Measurements from ENCODE around the gene IL18RAP. TPM values are rescaled to one million over a fixed set of nuclear protein-coding genes. Genes with fewer than 3 reads are reported as not detected.

Gene IL18RAP
- total RNA-seq, 1 experiment from 2014 or later = not detected

DNA sequence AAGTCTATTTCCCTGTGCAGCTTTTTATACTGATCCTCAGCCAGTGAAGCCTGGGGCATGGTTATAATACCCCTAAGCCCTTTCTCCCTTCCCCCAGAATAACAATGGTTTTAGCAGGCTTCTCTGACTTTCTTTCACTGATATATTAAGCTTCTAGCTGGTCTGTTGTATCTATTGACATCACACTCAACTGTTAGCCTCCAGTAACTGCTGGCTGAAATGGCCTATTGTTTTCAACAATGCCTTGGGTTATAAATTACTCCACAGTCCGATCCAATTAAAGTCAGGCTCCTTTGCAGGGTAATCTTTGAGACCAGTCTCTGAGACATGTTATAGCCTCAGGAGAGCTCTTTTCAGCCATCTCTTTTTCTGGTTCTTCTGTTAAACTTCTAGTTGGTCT is 47.2 kb downstream of the IL18RAP start:
- no peak for ATAC-seq
- Mint-ChIP-seq H3K27me3 (ENCODE audit: low read depth) (no peaks in the 10 kb centered on the region), H3K27ac (no peak overlapping the region), H3K4me1 (peaks cover 6% of the 10 kb centered on the region), H3K36me3 (peaks cover 4% of the 10 kb centered on the region; the same call in 1 of the 2 replicates), H3K9me3 (peaks cover 19% of the 10 kb centered on the region), H3K4me3 (no peak overlapping the region)
- no peak for DNase-seq (ENCODE audit: low spot score)
- CTCF ChIA-PET = interaction anchor here (0.9 kb wide), 1 partner anchor 229 kb away, joined by 3 read pairs; no protein-coding TSS in a partner anchor
- POLR2A ChIA-PET = no interaction called here
- no peak for TF ChIP-seq ZNF396 (CRISPR knock-in tag; IDR thresholded peaks at IDR 0.05; ENCODE audit: borderline replicate concordance)

DNA sequence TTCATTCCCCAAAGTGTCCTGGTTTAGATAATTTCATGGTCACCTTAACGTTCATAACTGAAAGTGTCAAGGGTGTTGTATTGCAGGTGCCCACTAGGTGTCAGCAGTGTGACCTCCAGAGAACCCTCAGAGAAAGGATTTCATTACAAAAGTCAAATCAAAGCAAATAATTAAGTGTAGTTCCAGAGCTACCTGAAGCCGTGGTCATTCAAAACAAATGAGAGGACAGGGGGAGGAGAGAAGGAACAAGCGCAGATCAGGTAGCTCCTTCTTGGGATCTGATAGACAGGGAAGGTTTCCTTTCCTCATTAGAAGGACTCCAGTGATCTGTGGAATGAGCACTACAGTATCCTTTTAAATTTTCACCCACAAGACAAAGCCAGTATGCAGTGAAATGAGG is 50.1 kb downstream of the IL18RAP start, which contains the start of gene SLC9A4:
Gene SLC9A4 (plus strand): TSS at position 207 of the 400 bp plus-strand sequence. CDS start 534 bp downstream, outside the sequence.
- TF ChIP-seq, protein P1, sequence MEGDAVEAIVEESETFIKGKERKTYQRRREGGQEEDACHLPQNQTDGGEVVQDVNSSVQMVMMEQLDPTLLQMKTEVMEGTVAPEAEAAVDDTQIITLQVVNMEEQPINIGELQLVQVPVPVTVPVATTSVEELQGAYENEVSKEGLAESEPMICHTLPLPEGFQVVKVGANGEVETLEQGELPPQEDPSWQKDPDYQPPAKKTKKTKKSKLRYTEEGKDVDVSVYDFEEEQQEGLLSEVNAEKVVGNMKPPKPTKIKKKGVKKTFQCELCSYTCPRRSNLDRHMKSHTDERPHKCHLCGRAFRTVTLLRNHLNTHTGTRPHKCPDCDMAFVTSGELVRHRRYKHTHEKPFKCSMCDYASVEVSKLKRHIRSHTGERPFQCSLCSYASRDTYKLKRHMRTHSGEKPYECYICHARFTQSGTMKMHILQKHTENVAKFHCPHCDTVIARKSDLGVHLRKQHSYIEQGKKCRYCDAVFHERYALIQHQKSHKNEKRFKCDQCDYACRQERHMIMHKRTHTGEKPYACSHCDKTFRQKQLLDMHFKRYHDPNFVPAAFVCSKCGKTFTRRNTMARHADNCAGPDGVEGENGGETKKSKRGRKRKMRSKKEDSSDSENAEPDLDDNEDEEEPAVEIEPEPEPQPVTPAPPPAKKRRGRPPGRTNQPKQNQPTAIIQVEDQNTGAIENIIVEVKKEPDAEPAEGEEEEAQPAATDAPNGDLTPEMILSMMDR (IDR thresholded peaks at IDR 0.05) = peak; percentile 75
- TF ChIP-seq FOXP4 (CRISPR knock-in tag; IDR thresholded peaks at IDR 0.05) = no peak
- peak; percentile 85 for ATAC-seq
- H3K27ac Mint-ChIP-seq = no peak within 1 kb of the TSS
- H3K36me3 Mint-ChIP-seq = peaks cover 4% of the 10 kb centered on the region; the same call in 1 of the 2 replicates
- H3K4me1 Mint-ChIP-seq = peaks cover 8% of the 10 kb centered on the region
- no peaks in the 10 kb centered on the region; the same call in 1 of the 2 replicates for H3K27me3 Mint-ChIP-seq (ENCODE audit: low read depth)
- peak; percentile 62 for DNase-seq (ENCODE audit: low spot score)
- POLR2A ChIA-PET = no interaction called here
- CTCF ChIA-PET = interaction anchor here (0.5 to 2.1 kb wide), 28 partner anchors 9 to 333 kb away, joined by 3 to 17 read pairs (median 4); no protein-coding TSS in a partner anchor
- H3K4me3 Mint-ChIP-seq = no peak within 1 kb of the TSS
- peaks cover 19% of the 10 kb centered on the region for H3K9me3 Mint-ChIP-seq

- POLR2A ChIA-PET = no interaction called here
- TF ChIP-seq TEAD4 (CRISPR knock-in tag; IDR thresholded peaks at IDR 0.05) (no peak), IRF1 (CRISPR knock-in tag; IDR thresholded peaks at IDR 0.05) (no peak), MAX (CRISPR knock-in tag; IDR thresholded peaks at IDR 0.05) (no peak), ZNF219 (CRISPR knock-in tag; IDR thresholded peaks at IDR 0.05; ENCODE audit: borderline replicate concordance) (no peak), ZNF671 (CRISPR knock-in tag; IDR thresholded peaks at IDR 0.05) (no peak), EMX1 (CRISPR knock-in tag; IDR thresholded peaks at IDR 0.05) (no peak), IRF2 (CRISPR knock-in tag; IDR thresholded peaks at IDR 0.05; ENCODE audit: borderline replicate concordance, low read depth) (no peak), NFYB (CRISPR knock-in tag; conservative IDR thresholded peaks at IDR 0.05; ENCODE audit: low read depth) (no peak), SMAD3 (CRISPR knock-in tag; IDR thresholded peaks at IDR 0.05; ENCODE audit: borderline replicate concordance) (no peak), TP53 (CRISPR knock-in tag; IDR thresholded peaks at IDR 0.05) (no peak), ZNF317 (CRISPR knock-in tag; IDR thresholded peaks at IDR 0.05; ENCODE audit: borderline replicate concordance, low read depth) (no peak), JAZF1 (CRISPR knock-in tag; IDR thresholded peaks at IDR 0.05) (no peak), ESRRA (CRISPR knock-in tag; IDR thresholded peaks at IDR 0.05; ENCODE audit: borderline replicate concordance) (no peak), ZNF396 (CRISPR knock-in tag; IDR thresholded peaks at IDR 0.05; ENCODE audit: borderline replicate concordance) (no peak)
- TF ChIP-seq, protein P2, sequence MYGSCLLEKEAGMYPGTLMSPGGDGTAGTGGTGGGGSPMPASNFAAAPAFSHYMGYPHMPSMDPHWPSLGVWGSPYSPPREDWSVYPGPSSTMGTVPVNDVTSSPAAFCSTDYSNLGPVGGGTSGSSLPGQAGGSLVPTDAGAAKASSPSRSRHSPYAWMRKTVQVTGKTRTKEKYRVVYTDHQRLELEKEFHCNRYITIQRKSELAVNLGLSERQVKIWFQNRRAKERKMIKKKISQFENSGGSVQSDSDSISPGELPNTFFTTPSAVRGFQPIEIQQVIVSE (CRISPR knock-in tag; IDR thresholded peaks at IDR 0.05; ENCODE audit: borderline replicate concordance) = no peak
- TF ChIP-seq, protein P3, sequence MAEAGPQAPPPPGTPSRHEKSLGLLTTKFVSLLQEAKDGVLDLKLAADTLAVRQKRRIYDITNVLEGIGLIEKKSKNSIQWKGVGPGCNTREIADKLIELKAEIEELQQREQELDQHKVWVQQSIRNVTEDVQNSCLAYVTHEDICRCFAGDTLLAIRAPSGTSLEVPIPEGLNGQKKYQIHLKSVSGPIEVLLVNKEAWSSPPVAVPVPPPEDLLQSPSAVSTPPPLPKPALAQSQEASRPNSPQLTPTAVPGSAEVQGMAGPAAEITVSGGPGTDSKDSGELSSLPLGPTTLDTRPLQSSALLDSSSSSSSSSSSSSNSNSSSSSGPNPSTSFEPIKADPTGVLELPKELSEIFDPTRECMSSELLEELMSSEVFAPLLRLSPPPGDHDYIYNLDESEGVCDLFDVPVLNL (CRISPR knock-in tag; IDR thresholded peaks at IDR 0.05; ENCODE audit: borderline replicate concordance, low read depth) = no peak
- peaks cover 4% of the 10 kb centered on the region; the same call in 1 of the 2 replicates for H3K36me3 Mint-ChIP-seq
Measured at GRCh38 chr2:102473631-102474030, 50.7 kb downstream of the IL18RAP start.

More at GRCh38 chr2:102473631-102474030, 50.7 kb downstream of the IL18RAP start:
- CTCF ChIA-PET = interaction anchor here (0.6 to 2.1 kb wide), 26 partner anchors 10 to 332 kb away, joined by 3 to 17 read pairs (median 4); no protein-coding TSS in a partner anchor
- peaks cover 14% of the 10 kb centered on the region for H3K9me3 Mint-ChIP-seq
- H3K27ac Mint-ChIP-seq = no peak overlapping the region
- H3K27me3 Mint-ChIP-seq (ENCODE audit: low read depth) = no peaks in the 10 kb centered on the region; the same call in 1 of the 2 replicates
- H3K4me3 Mint-ChIP-seq = no peak overlapping the region
- no peak for DNase-seq (ENCODE audit: low spot score)
- H3K4me1 Mint-ChIP-seq = peaks cover 9% of the 10 kb centered on the region
- ATAC-seq = no peak

Measured in WTC11 (cell line).